Neural cell (in vitro differentiated cells): ENCODE results near the gene NRCAM. TPM values are rescaled to one million over a fixed set of nuclear protein-coding genes. Genes with fewer than 3 reads are reported as not detected.

Experiments
- H2AFZ ChIP-seq: fragments of 200-600, 300-800 bp; sonication (generic), shearing (Covaris generic); 2 replicates; pipeline ENCODE4 v1.6.0; 2014; ENCODE audit warnings: low read depth, mild to moderate bottlenecking, antibody characterized with exemption, low read length, moderate library complexity
- H3F3A ChIP-seq: fragments of 200-600 bp; shearing (Covaris generic); 2 replicates; pipeline ENCODE4 v1.6.1; 2016; ENCODE audit warnings: mild to moderate bottlenecking, moderate library complexity, mixed read lengths, antibody characterized with exemption, low read length; ENCODE audit not compliant: insufficient read depth, poor library complexity, severe bottlenecking
- H3K27ac ChIP-seq: fragments of 200-600, 300-800 bp; sonication (generic), shearing (Covaris generic); 2 replicates; pipeline ENCODE4 v1.5.1; 2014; ENCODE audit warnings: mild to moderate bottlenecking, low read length, moderate library complexity
- H3K27me3 ChIP-seq: fragments of 300-800, 200-600 bp; sonication (generic), shearing (Covaris generic); 2 replicates; pipeline ENCODE4 v1.6.0; 2014; ENCODE audit warnings: mild to moderate bottlenecking, low read depth, low read length, moderate library complexity; ENCODE audit not compliant: insufficient read depth
- H3K36me3 ChIP-seq: fragments of 300-800, 200-600 bp; sonication (generic), shearing (Covaris generic); 2 replicates; pipeline ENCODE4 v1.5.1; 2014; ENCODE audit warnings: mild to moderate bottlenecking, antibody characterized with exemption, low read length, moderate library complexity; ENCODE audit not compliant: insufficient read depth
- H3K4me2 ChIP-seq: fragments of 300-800, 200-600 bp; sonication (generic), shearing (Covaris generic); 2 replicates; pipeline ENCODE4 v1.6.0; 2014; ENCODE audit warnings: mild to moderate bottlenecking, low read length
- H3K4me3 ChIP-seq: fragments of 300-800, 200-600 bp; sonication (generic), shearing (Covaris generic); 2 replicates; pipeline ENCODE4 v1.5.1; 2014; ENCODE audit warnings: mild to moderate bottlenecking, low read length, moderate library complexity
- H3K79me2 ChIP-seq: fragments of 200-600 bp; shearing (Covaris generic); replicated peaks from 2 replicates; pipeline ENCODE4 v1.6.0; 2014; ENCODE audit warnings: mild to moderate bottlenecking, low read length, moderate library complexity; ENCODE audit not compliant: insufficient read depth
- H3K9ac ChIP-seq: fragments of 300-800, 200-600 bp; sonication (generic), shearing (Covaris generic); 2 replicates; pipeline ENCODE4 v1.6.1; 2016; ENCODE audit warnings: mild to moderate bottlenecking, low read length, mixed read lengths
- H3K9me2 ChIP-seq: fragments of 200-600 bp; shearing (Covaris generic); 2 replicates; pipeline ENCODE4 v1.6.1; 2016; ENCODE audit warnings: mild to moderate bottlenecking, low read length, mixed read lengths; ENCODE audit not compliant: insufficient read depth
- H3K9me3 ChIP-seq: fragments of 200-600, 300-800 bp; sonication (generic), shearing (Covaris generic); 2 replicates; pipeline ENCODE4 v1.6.1; 2016; ENCODE audit warnings: mild to moderate bottlenecking, mixed run types, low read length, moderate library complexity, mixed read lengths
- H4K20me1 ChIP-seq: fragments of 200-600 bp; shearing (Covaris generic); 2 replicates; pipeline ENCODE4 v1.6.1; 2016; ENCODE audit warnings: mild to moderate bottlenecking, mixed run types; ENCODE audit not compliant: insufficient read depth
- CTCF ChIP-seq: fragments of 450-650 bp; IDR thresholded peaks from 2 replicates; pipeline ENCODE4 v1.5.1; 2014; ENCODE audit warnings: antibody characterized with exemption, mild to moderate bottlenecking, moderate library complexity; ENCODE audit not compliant: poor library complexity, severe bottlenecking
- EP300 ChIP-seq: fragments of 450-650 bp; conservative IDR thresholded peaks from 2 replicates; pipeline ENCODE4 v1.6.1; 2014; ENCODE audit warnings: antibody characterized with exemption, mild to moderate bottlenecking, moderate library complexity; ENCODE audit not compliant: poor library complexity, severe bottlenecking
- EZH2 ChIP-seq: fragments of 200-600, 300-800 bp; shearing (Covaris generic), sonication (generic); IDR thresholded peaks from 2 replicates; pipeline ENCODE4 v1.6.1; 2014; ENCODE audit warnings: antibody characterized with exemption, low read length, borderline replicate concordance, mild to moderate bottlenecking; ENCODE audit not compliant: insufficient read depth, poor library complexity, severe bottlenecking
- MXI1 ChIP-seq: fragments of 450-650 bp; conservative IDR thresholded peaks from 2 replicates; pipeline ENCODE4 v1.6.1; 2014; ENCODE audit warnings: antibody characterized with exemption, mild to moderate bottlenecking; ENCODE audit not compliant: poor library complexity, severe bottlenecking
- POLR2AphosphoS5 ChIP-seq: IDR thresholded peaks from 2 replicates; pipeline ENCODE4 v1.6.1; 2012
- RAD21 ChIP-seq: fragments of 450-650 bp; conservative IDR thresholded peaks from 2 replicates; pipeline ENCODE4 v1.6.1; 2014; ENCODE audit warnings: antibody characterized with exemption, mild to moderate bottlenecking, moderate library complexity
- REST ChIP-seq: IDR thresholded peaks from 2 replicates; pipeline ENCODE4 v1.6.1; 2012; ENCODE audit warnings: borderline replicate concordance
- SMC3 ChIP-seq: fragments of 450-650 bp; conservative IDR thresholded peaks from 2 replicates; pipeline ENCODE4 v1.6.1; 2014; ENCODE audit warnings: antibody characterized with exemption, mild to moderate bottlenecking, moderate library complexity; ENCODE audit not compliant: poor library complexity
- TAF1 ChIP-seq: IDR thresholded peaks from 2 replicates; pipeline ENCODE4 v1.6.1; 2012; ENCODE audit warnings: low read depth
- polyA plus RNA-seq: library from polyadenylated mRNA; depleted of rRNA; stranded (reverse); fragments of >200 nt; gene quantifications from 2 replicates; pipeline ENCODE4 v1.2.3, GENCODE V29; 2014

NRCAM gene
- polyA plus RNA-seq, 1 donor from 2014 or later: 90.9 TPM

GRCh38 chr7:108102671-108103312 lies 353.4 kb downstream of the NRCAM start:
- no peaks in the 10 kb centered on the region for H3K9me2 ChIP-seq
- H3K9me3 ChIP-seq: no peaks in the 10 kb centered on the region
- no peaks in the 10 kb centered on the region for H3K36me3 ChIP-seq
- H3K27me3 ChIP-seq: no peaks in the 10 kb centered on the region
- no peaks in the 10 kb centered on the region for H3K79me2 ChIP-seq
- no peaks in the 10 kb centered on the region for H3F3A ChIP-seq
- no peaks in the 10 kb centered on the region for H4K20me1 ChIP-seq
- no peak overlapping the region for H3K4me3 ChIP-seq
- no peak overlapping the region for H3K9ac ChIP-seq
- H3K27ac ChIP-seq: no peak overlapping the region
- TF ChIP-seq MXI1 (no peak), SMC3 (no peak), POLR2AphosphoS5 (no peak), TAF1 (no peak), EZH2 (no peak), RAD21 (no peak), EP300 (no peak), REST (no peak), CTCF (no peak)
- H3K4me2 ChIP-seq: no peak overlapping the region
- no peak overlapping the region for H2AFZ ChIP-seq

- H3K36me3 ChIP-seq: no peaks in the 10 kb centered on the region
- H3K4me3 ChIP-seq: no peak overlapping the region
- TF ChIP-seq MXI1: no peak
- no peak for TF ChIP-seq REST
- no peak for TF ChIP-seq CTCF
- no peak for TF ChIP-seq EP300
- no peak for TF ChIP-seq POLR2AphosphoS5
- TF ChIP-seq RAD21: no peak
- TF ChIP-seq SMC3: no peak
- no peak for TF ChIP-seq TAF1
- TF ChIP-seq EZH2: no peak
- H3K79me2 ChIP-seq: no peaks in the 10 kb centered on the region
- no peaks in the 10 kb centered on the region for H3K27me3 ChIP-seq
- H3K9me2 ChIP-seq: no peaks in the 10 kb centered on the region
- H3K27ac ChIP-seq: no peak overlapping the region
- no peak overlapping the region for H2AFZ ChIP-seq
- H3K9me3 ChIP-seq: no peaks in the 10 kb centered on the region
- H4K20me1 ChIP-seq: no peaks in the 10 kb centered on the region
- H3K9ac ChIP-seq: no peak overlapping the region
- H3K4me2 ChIP-seq: no peak overlapping the region
- no peaks in the 10 kb centered on the region for H3F3A ChIP-seq
Observed at GRCh38 chr7:108101759-108102158, 354.5 kb downstream of the NRCAM start.
